ENCODE data around the gene EFCAB5. TPM values are rescaled to one million over a fixed set of nuclear protein-coding genes. Genes with fewer than 3 reads are reported as not detected.
"Not testable (repeated sequence)": the region's sequence is repeated elsewhere in the genome, so short reads cannot be mapped to it uniquely, and the experiment has no call there.

Gene EFCAB5
- total and polyA plus RNA-seq, 2 donors (not counting 1 experiment from before 2014, with no cell fraction given), result 0.54 to 3.0 TPM

DNA sequence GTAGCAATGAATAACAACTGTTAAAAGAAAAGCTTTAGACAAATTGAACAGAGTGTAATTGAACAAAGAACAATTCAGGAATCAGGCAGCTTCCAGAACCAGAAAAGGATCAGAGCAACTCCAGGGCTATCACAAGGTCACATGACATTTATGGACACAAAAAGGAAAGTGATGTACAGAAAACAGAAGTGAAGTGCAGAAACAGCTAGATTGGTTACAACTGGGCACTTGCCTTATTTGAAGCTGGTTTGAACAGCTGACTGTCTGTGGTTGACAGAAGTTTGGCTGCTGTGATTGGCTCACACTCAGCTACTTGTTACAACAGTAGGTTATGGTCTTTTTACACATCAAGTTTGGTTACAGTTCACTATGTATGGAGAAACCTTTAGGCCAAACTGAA, 14.8 kb downstream of the EFCAB5 start:
- no peaks in the 10 kb centered on the region for H3K79me2 ChIP-seq (ENCODE audit: control insufficient read depth, insufficient read depth, low read length)
- no peak overlapping the region for H3K4me2 ChIP-seq (replicated peaks; ENCODE audit: low read depth, low read length, poor library complexity, severe bottlenecking)
- no peaks in the 10 kb centered on the region for H3K36me3 ChIP-seq (replicated peaks in 1 of 2; ENCODE audit: control extremely low read depth in 1 of 2, control insufficient read depth in 1 of 2, extremely low read depth in 1 of 2, insufficient read depth in 2 of 2, low read length in 1 of 2)
- no peak overlapping the region for H3K4me3 Mint-ChIP-seq
- H3K27me3 Mint-ChIP-seq, result no peaks in the 10 kb centered on the region
- H2AFZ ChIP-seq (ENCODE audit: insufficient read depth, low read depth, low read length, poor library complexity, severe bottlenecking), result no peak overlapping the region
- H3K27me3 ChIP-seq (replicated peaks in 1 of 4; ENCODE audit: control extremely low read depth in 1 of 4, control insufficient read depth in 3 of 4, insufficient read depth in 4 of 4, low read length in 3 of 4), result no peaks in the 10 kb centered on the region
- TF ChIP-seq CTCF (IDR thresholded peaks at IDR 0.05), result no peak
- no peak for TF ChIP-seq EZH2 (IDR thresholded peaks at IDR 0.05; ENCODE audit: borderline replicate concordance, insufficient read depth, low read depth, low read length, poor library complexity, severe bottlenecking)
- ATAC-seq (ENCODE audit: low read depth) (no peak), DNase-seq (no peak)
- no peaks in the 10 kb centered on the region for H4K20me1 ChIP-seq (ENCODE audit: control insufficient read depth, insufficient read depth, low read length, poor library complexity, severe bottlenecking)
- intact Hi-C loops (cut with micrococcal nuclease), result no loop called here
- H3K27ac ChIP-seq (ENCODE audit: low read length in 2 of 2), result no peak overlapping the region
- H3K27ac Mint-ChIP-seq, result no peak overlapping the region
- peaks cover 5% of the 10 kb centered on the region for H3K9me3 Mint-ChIP-seq (ENCODE audit: insufficient read depth)
- POLR2A ChIA-PET, result no interaction called here
- H3K4me1 ChIP-seq (ENCODE audit: control insufficient read depth in 2 of 2, insufficient read depth in 2 of 2, low read length in 2 of 2), result no peaks in the 10 kb centered on the region
- H3K9me3 ChIP-seq (ENCODE audit: control extremely low read depth in 1 of 3, control insufficient read depth in 2 of 3, insufficient read depth in 1 of 3, low read length in 2 of 3), result peaks cover 0 to 24% (median 9%) of the 10 kb centered on the region in 3 donors
- CTCF ChIA-PET, result interaction anchor here (0.8 to 1.7 kb wide), 5 partner anchors 9 to 88 kb away, joined by 3 to 6 read pairs (median 3); no protein-coding TSS in a partner anchor
- H3K4me1 Mint-ChIP-seq, result no peaks in the 10 kb centered on the region
- H3K9ac ChIP-seq (ENCODE audit: low read length), result no peak overlapping the region
- H3K4me3 ChIP-seq (ENCODE audit: control extremely low read depth in 1 of 5, extremely low read depth in 1 of 5, insufficient read depth in 1 of 5, low read depth in 2 of 5, low read length in 4 of 5), result no peak overlapping the region

DNA sequence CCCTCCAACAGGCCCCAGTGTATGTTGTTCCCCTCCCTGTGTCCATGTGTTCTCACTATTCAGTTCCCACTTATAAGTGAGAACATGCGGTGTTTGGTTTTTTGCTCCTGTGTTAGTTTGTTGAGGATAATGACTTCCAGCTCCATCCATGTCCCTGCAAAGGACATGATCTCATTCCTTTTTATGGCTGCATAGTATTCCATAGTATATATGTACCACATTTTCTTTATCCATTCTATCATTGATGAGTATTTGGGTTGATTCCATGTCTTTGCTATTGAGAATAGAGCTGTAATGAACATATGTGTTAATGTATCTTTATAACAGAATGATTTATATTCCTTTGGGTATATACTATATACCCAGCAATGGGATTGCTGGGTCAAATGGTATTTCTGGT, 16.1 kb downstream of the EFCAB5 start:
- DNase-seq; H3K4me3 ChIP-seq (ENCODE audit: control extremely low read depth in 1 of 5, extremely low read depth in 1 of 5, insufficient read depth in 1 of 5, low read depth in 2 of 5, low read length in 4 of 5); H3K36me3 ChIP-seq (replicated peaks in 1 of 2; ENCODE audit: control extremely low read depth in 1 of 2, control insufficient read depth in 1 of 2, extremely low read depth in 1 of 2, insufficient read depth in 2 of 2, low read length in 1 of 2); H3K79me2 ChIP-seq (ENCODE audit: control insufficient read depth, insufficient read depth, low read length); H3K27ac Mint-ChIP-seq; H3K27ac ChIP-seq (ENCODE audit: low read length in 2 of 2); H3K9me3 Mint-ChIP-seq (ENCODE audit: insufficient read depth); H3K4me2 ChIP-seq (replicated peaks; ENCODE audit: low read depth, low read length, poor library complexity, severe bottlenecking); H3K4me1 ChIP-seq (ENCODE audit: control insufficient read depth in 2 of 2, insufficient read depth in 2 of 2, low read length in 2 of 2); ATAC-seq (ENCODE audit: low read depth); H3K4me1 Mint-ChIP-seq; intact Hi-C loops (cut with micrococcal nuclease); POLR2A ChIA-PET; H3K4me3 Mint-ChIP-seq; H3K9ac ChIP-seq (ENCODE audit: low read length); H3K27me3 Mint-ChIP-seq; H2AFZ ChIP-seq (ENCODE audit: insufficient read depth, low read depth, low read length, poor library complexity, severe bottlenecking); H3K27me3 ChIP-seq (replicated peaks in 1 of 4; ENCODE audit: control extremely low read depth in 1 of 4, control insufficient read depth in 3 of 4, insufficient read depth in 4 of 4, low read length in 3 of 4); H4K20me1 ChIP-seq (ENCODE audit: control insufficient read depth, insufficient read depth, low read length, poor library complexity, severe bottlenecking): not testable (repeated sequence)
- CTCF ChIA-PET, result interaction anchor here (0.8 to 1.4 kb wide), 2 partner anchors 9 to 150 kb away, joined by 3 to 5 read pairs; no protein-coding TSS in a partner anchor
- H3K9me3 ChIP-seq (ENCODE audit: control extremely low read depth in 1 of 3, control insufficient read depth in 2 of 3, insufficient read depth in 1 of 3, low read length in 2 of 3), result peaks cover 0 to 24% (median 9%) of the 10 kb centered on the region in 3 donors
- no CpG with 5 or more reads among the region's 1 CpG for WGBS (ENCODE audit: insufficient coverage)
